GM21381 (cell line): ENCODE measurements around the gene CPN2.

ENCODE experiments used
- ATAC-seq: cut with Tn5 transposase; IDR thresholded peaks from one replicate; pipeline ENCODE4 v1.9.1; 2021; ENCODE audit warnings: mild to moderate bottlenecking, moderate library complexity; ENCODE audit not compliant: unreplicated experiment

The CPN2 gene

GRCh38 chr3:194354315-194354714 is 3.2 kb upstream of the CPN2 start:
- ATAC-seq = no peak

- ATAC-seq = no peak
Observed at GRCh38 chr3:194352667-194353246, 1.6 kb upstream of the CPN2 start.

- no peak for ATAC-seq
Observed at GRCh38 chr3:194351952-194352536, 916 bp upstream of the CPN2 start.

GRCh38 chr3:194350726-194351071 is 429 bp downstream of the CPN2 start:
- ATAC-seq = no peak

- ATAC-seq = no peak
Observed at GRCh38 chr3:194348354-194348753, 2.8 kb downstream of the CPN2 start.

GRCh38 chr3:194346621-194347020 is 4.5 kb downstream of the CPN2 start:
- no peak for ATAC-seq

GRCh38 chr3:194346035-194346434 is 5.1 kb downstream of the CPN2 start:
- ATAC-seq = no peak

- peak; percentile 75 for ATAC-seq
Observed at GRCh38 chr3:194344012-194344411, 7.1 kb downstream of the CPN2 start.

GRCh38 chr3:194343561-194343893 is 7.6 kb downstream of the CPN2 start:
- ATAC-seq = no peak

GRCh38 chr3:194342861-194343560 is 8.1 kb downstream of the CPN2 start:
- ATAC-seq = no peak

- no peak for ATAC-seq
Observed at GRCh38 chr3:194340757-194341400, 10.2 kb downstream of the CPN2 start.

- ATAC-seq = no peak
Observed at GRCh38 chr3:194339840-194340239, 11.3 kb downstream of the CPN2 start.

GRCh38 chr3:194339356-194339755 is 11.8 kb downstream of the CPN2 start:
- ATAC-seq = no peak

GRCh38 chr3:194337965-194338753 is 13.0 kb downstream of the CPN2 start:
- no peak for ATAC-seq

- ATAC-seq = no peak
Observed at GRCh38 chr3:194336601-194337355, 14.3 kb downstream of the CPN2 start.

GRCh38 chr3:194333981-194334320 is 17.2 kb downstream of the CPN2 start:
- no peak for ATAC-seq

GRCh38 chr3:194333212-194333980 is 17.7 kb downstream of the CPN2 start:
- ATAC-seq = peak; percentile 93

GRCh38 chr3:194332858-194333211 is 18.3 kb downstream of the CPN2 start:
- no peak for ATAC-seq

GRCh38 chr3:194330579-194330978 is 20.5 kb downstream of the CPN2 start:
- no peak for ATAC-seq

GRCh38 chr3:194330160-194330559 is 21.0 kb downstream of the CPN2 start:
- ATAC-seq = no peak
